ENCODE data around the gene PTPN23. TPM values are rescaled to one million over a fixed set of nuclear protein-coding genes. Genes with fewer than 3 reads are reported as not detected.

PTPN23 gene
- total and polyA plus RNA-seq, 10 of the 15 experiments (the other 5 are each of a cell fraction or from before 2014, with no cell fraction given) = 0.44 to 28.6 (median 4.4) TPM

GRCh38 chr3:47452453-47453215, 71.8 kb downstream of the PTPN23 start:
- H3K9me3 ChIP-seq (replicated peaks; ENCODE audit: control insufficient read depth, insufficient read depth, low read length) = no peaks in the 10 kb centered on the region; the same call in 1 of the 3 replicates
- no peak for DNase-seq (ENCODE audit: low read depth, low spot score)
- WGBS (ENCODE audit: insufficient coverage, insufficient replicate concordance, low lambda C conversion rate, missing lambda C conversion rate) = 78% methylated on average over 4 of the region's 4 CpGs
- FAIRE-seq = no peak
- H3K79me2 ChIP-seq (ENCODE audit: control insufficient read depth, insufficient read depth, low read length) = peaks cover 17% of the 10 kb centered on the region
- ChIA-PET RAD21 (ENCODE audit: unreplicated experiment) (interaction anchor here (0.7 kb wide), 1 partner anchor 10 kb away, joined by 3 read pairs; no protein-coding TSS in a partner anchor), CTCF (no interaction called here), POLR2A (interaction anchor here (0.5 kb wide), 1 partner anchor 77 kb away, joined by 3 read pairs; no protein-coding TSS in a partner anchor), SMC1A (ENCODE audit: uncharacterized antibody, unreplicated experiment) (no interaction called here)
- no TSS peak for BruUV-seq (replicated peaks)
- H3K36me3 ChIP-seq (ENCODE audit: control insufficient read depth in 2 of 2, insufficient read depth in 2 of 2, low read length in 1 of 2) = no peaks in the 10 kb centered on the region; a peak in 1 of 4 replicates
- no peaks in the 10 kb centered on the region for H3K4me1 ChIP-seq (ENCODE audit: control insufficient read depth, insufficient read depth, low read length)
- TF ChIP-seq PRDM15 (CRISPR knock-in tag; IDR thresholded peaks at IDR 0.05) = no peak
- no peak for TF ChIP-seq ZNF592 (IDR thresholded peaks at IDR 0.05)
- no peak for TF ChIP-seq E2F4 (IDR thresholded peaks at IDR 0.05; ENCODE audit: low read depth, low read length)
- no peak for TF ChIP-seq TCF12 (IDR thresholded peaks at IDR 0.05; ENCODE audit: low read depth, low read length)
- H3K4me2 ChIP-seq (ENCODE audit: control insufficient read depth, insufficient read depth) = no peak overlapping the region
- no peak overlapping the region for H3K4me3 ChIP-seq
- no peak for ATAC-seq
- H3K27me3 ChIP-seq (replicated peaks in 1 of 2; ENCODE audit: control insufficient read depth in 2 of 2, insufficient read depth in 2 of 2, low read length in 1 of 2) = no peaks in the 10 kb centered on the region
- no peak overlapping the region for H3K9ac ChIP-seq (ENCODE audit: control insufficient read depth, insufficient read depth, low read length)
- no peaks in the 10 kb centered on the region for H4K20me1 ChIP-seq (ENCODE audit: control insufficient read depth, insufficient read depth)
- H3K27ac ChIP-seq (ENCODE audit: control insufficient read depth, insufficient read depth) = no peak overlapping the region
- intact Hi-C loops (cut with micrococcal nuclease; ENCODE audit: unreplicated experiment) (no loop called here), in situ Hi-C loops (cut with MboI) (no loop called here)
- no peak overlapping the region for H2AFZ ChIP-seq (ENCODE audit: control insufficient read depth, low read depth, low read length)
